T-cell (primary cell): ENCODE data around the gene SOX18. TPM values are rescaled to one million over a fixed set of nuclear protein-coding genes. Genes with fewer than 3 reads are reported as not detected.

Experiments used
- ATAC-seq, 4 experiments: fragments of 200-7000 bp in 3 of 4; fragments of 150-1000 bp in 1 of 4; cut with Tn5 transposase; replicated peaks in 1 of 4; 1 replicate in 3 of 4; 2 replicates in 1 of 4; pipeline ENCODE4 v1.10.0; 2021; ENCODE audit warnings: moderate library complexity in 3 of 4, mild to moderate bottlenecking in 2 of 4, moderate number of reproducible peaks in 1 of 4
- CTCF ChIA-PET, 2 donors: fragments of 300-600 bp; sonication (Branson Sonifier 250); formaldehyde crosslinking; loops; one replicate each; lab custom pipeline; 2022; ENCODE audit warnings: antibody characterized with exemption in 2 of 2; lab: Charles Lee
- POLR2A ChIA-PET, 2 donors: fragments of 300-600 bp; sonication (Branson Sonifier 250); formaldehyde crosslinking; loops; one replicate each; lab custom pipeline; 2022; ENCODE audit warnings: antibody characterized with exemption in 2 of 2; lab: Charles Lee
- DNase-seq, 35 experiments: peaks; one replicate each; pipeline versions ENCODE4 v3.0.0 to v3.0.0-alpha.2; 2013 to 2023
- H3K27ac ChIP-seq: one replicate; pipeline ENCODE4 v1.5.1; 2013; ENCODE audit warnings: low read length
- H3K27me3 ChIP-seq, 2 experiments: replicated peaks in 1 of 2; 1 replicate in 1 of 2; 2 replicates in 1 of 2; pipeline versions ENCODE4 v1.6.1 to v1.7.0; 2013; ENCODE audit warnings: low read length in 1 of 2, mixed read lengths in 1 of 2; ENCODE audit not compliant: control insufficient read depth in 2 of 2, insufficient read depth in 2 of 2; ENCODE audit errors: extremely low read depth in 1 of 2
- H3K36me3 ChIP-seq, 2 donors: 1 replicate in 1 of 2; 2 replicates in 1 of 2; pipeline versions ENCODE4 v1.6.1 to v1.7.0; 2013; ENCODE audit warnings: low read length in 1 of 2; ENCODE audit not compliant: control insufficient read depth in 2 of 2, insufficient read depth in 1 of 2; ENCODE audit errors: extremely low read depth in 1 of 2
- H3K4me1 ChIP-seq, 2 experiments: 1 replicate in 1 of 2; 2 replicates in 1 of 2; pipeline versions ENCODE4 v1.6.1 to v1.7.0; 2013; ENCODE audit warnings: low read length in 2 of 2, mixed read lengths in 1 of 2; ENCODE audit not compliant: insufficient read depth in 2 of 2, control insufficient read depth in 1 of 2; ENCODE audit errors: extremely low read depth in 1 of 2
- H3K4me3 ChIP-seq, 2 donors: 1 replicate in 1 of 2; 2 replicates in 1 of 2; pipeline versions ENCODE4 v1.5.1 to v1.7.0; 2013; ENCODE audit warnings: mild to moderate bottlenecking in 2 of 2, low read length in 1 of 2, moderate library complexity in 1 of 2; ENCODE audit not compliant: control insufficient read depth in 1 of 2; ENCODE audit errors: extremely low read depth in 1 of 2
- H3K9me3 ChIP-seq: 2 replicates; pipeline ENCODE4 v1.7.0; 2013
- H3K27ac Mint-ChIP-seq, 2 donors: one replicate each; pipeline ENCODE4 v1.8.0; 2020 to 2021; ENCODE audit warnings: mild to moderate bottlenecking in 2 of 2, mixed read lengths in 2 of 2
- H3K27me3 Mint-ChIP-seq, 2 donors: one replicate each; pipeline ENCODE4 v1.8.0; 2021 to 2022; ENCODE audit warnings: mixed read lengths in 2 of 2
- H3K36me3 Mint-ChIP-seq: one replicate; pipeline ENCODE4 v1.8.0; 2021; ENCODE audit warnings: mixed read lengths
- H3K4me1 Mint-ChIP-seq, 3 donors: one replicate each; pipeline ENCODE4 v1.8.0; 2020 to 2022; ENCODE audit warnings: mixed read lengths in 3 of 3, mild to moderate bottlenecking in 1 of 3
- H3K4me3 Mint-ChIP-seq, 3 donors: one replicate each; pipeline ENCODE4 v1.8.0; 2020 to 2022; ENCODE audit warnings: mild to moderate bottlenecking in 3 of 3, mixed read lengths in 3 of 3, moderate library complexity in 3 of 3
- H3K9me3 Mint-ChIP-seq, 3 donors: one replicate each; pipeline ENCODE4 v1.8.0; 2020 to 2022; ENCODE audit warnings: mixed read lengths in 3 of 3
- WGBS: methylation state at CpG from one replicate; pipeline ENCODE4 v1.1.5; 2013; ENCODE audit warnings: missing lambda C conversion rate; ENCODE audit not compliant: insufficient coverage; 5-methylcytosine and 5-hydroxymethylcytosine counted together
- total RNA-seq, 35 experiments: library from RNA in 6 of 35; stranded (reverse) in 6 of 35; fragments of 120-200 nt in 1 of 35; gene quantifications; one replicate each; pipeline versions ENCODE4 v1.2.1 to v1.2.4 and lab custom pipeline; 2013 to 2026

Gene SOX18
- total RNA-seq, 5 donors from 2014 or later (not counting 1 experiment from before 2014, with no cell fraction given) = 0.35 to 0.56 (median 0.44) TPM; not detected in 2

- no peaks in the 10 kb centered on the region for H3K9me3 ChIP-seq
- POLR2A ChIA-PET = no interaction called here
- H3K36me3 ChIP-seq = peaks cover 9 to 32% of the 10 kb centered on the region in 2 donors
- Mint-ChIP-seq H3K9me3 (no peaks in the 10 kb centered on the region), H3K36me3 (peaks cover 2% of the 10 kb centered on the region), H3K27ac (peak overlapping the region in 1 of 2 donors; percentile 19), H3K27me3 (no peaks in the 10 kb centered on the region), H3K4me3 (no peak overlapping the region), H3K4me1 (peaks cover 21 to 46% (median 25%) of the 10 kb centered on the region in 3 donors)
- CTCF ChIA-PET = no interaction called here
- H3K27me3 ChIP-seq = no peaks in the 10 kb centered on the region
- DNase-seq = no peak
- H3K4me1 ChIP-seq = peaks cover 10 to 60% of the 10 kb centered on the region in 2 experiments
- WGBS = 89% methylated on average over 24 of the region's 31 CpGs
- H3K4me3 ChIP-seq = no peak overlapping the region
- no peak for ATAC-seq
- H3K27ac ChIP-seq = no peak overlapping the region
Observed at GRCh38 chr20:64070244-64070993, 21.0 kb upstream of the SOX18 start.

GRCh38 chr20:64069614-64070243 lies 20.3 kb upstream of the SOX18 start:
- H3K27ac Mint-ChIP-seq = no peak overlapping the region
- H3K36me3 Mint-ChIP-seq = no peaks in the 10 kb centered on the region
- H3K9me3 ChIP-seq = no peaks in the 10 kb centered on the region
- DNase-seq = peak in 1 of 35 experiments; percentile 34
- no peaks in the 10 kb centered on the region for H3K27me3 Mint-ChIP-seq
- no peak overlapping the region for H3K4me3 ChIP-seq
- no peaks in the 10 kb centered on the region for H3K9me3 Mint-ChIP-seq
- peaks cover 27 to 51% (median 31%) of the 10 kb centered on the region in 3 donors for H3K4me1 Mint-ChIP-seq
- POLR2A ChIA-PET = no interaction called here
- CTCF ChIA-PET = no interaction called here
- no peak overlapping the region for H3K4me3 Mint-ChIP-seq
- H3K4me1 ChIP-seq = peaks cover 11 to 67% of the 10 kb centered on the region in 2 experiments
- ATAC-seq = no peak
- H3K27ac ChIP-seq = no peak overlapping the region
- H3K36me3 ChIP-seq = peaks cover 9 to 27% of the 10 kb centered on the region in 2 donors
- H3K27me3 ChIP-seq = no peaks in the 10 kb centered on the region
- 62% methylated on average over 12 of the region's 14 CpGs for WGBS

- Mint-ChIP-seq H3K36me3 (no peaks in the 10 kb centered on the region), H3K27me3 (no peaks in the 10 kb centered on the region)
- WGBS = 92% methylated on average over 19 of the region's 20 CpGs
Observed at GRCh38 chr20:64069209-64069613, 19.8 kb upstream of the SOX18 start.

DNA sequence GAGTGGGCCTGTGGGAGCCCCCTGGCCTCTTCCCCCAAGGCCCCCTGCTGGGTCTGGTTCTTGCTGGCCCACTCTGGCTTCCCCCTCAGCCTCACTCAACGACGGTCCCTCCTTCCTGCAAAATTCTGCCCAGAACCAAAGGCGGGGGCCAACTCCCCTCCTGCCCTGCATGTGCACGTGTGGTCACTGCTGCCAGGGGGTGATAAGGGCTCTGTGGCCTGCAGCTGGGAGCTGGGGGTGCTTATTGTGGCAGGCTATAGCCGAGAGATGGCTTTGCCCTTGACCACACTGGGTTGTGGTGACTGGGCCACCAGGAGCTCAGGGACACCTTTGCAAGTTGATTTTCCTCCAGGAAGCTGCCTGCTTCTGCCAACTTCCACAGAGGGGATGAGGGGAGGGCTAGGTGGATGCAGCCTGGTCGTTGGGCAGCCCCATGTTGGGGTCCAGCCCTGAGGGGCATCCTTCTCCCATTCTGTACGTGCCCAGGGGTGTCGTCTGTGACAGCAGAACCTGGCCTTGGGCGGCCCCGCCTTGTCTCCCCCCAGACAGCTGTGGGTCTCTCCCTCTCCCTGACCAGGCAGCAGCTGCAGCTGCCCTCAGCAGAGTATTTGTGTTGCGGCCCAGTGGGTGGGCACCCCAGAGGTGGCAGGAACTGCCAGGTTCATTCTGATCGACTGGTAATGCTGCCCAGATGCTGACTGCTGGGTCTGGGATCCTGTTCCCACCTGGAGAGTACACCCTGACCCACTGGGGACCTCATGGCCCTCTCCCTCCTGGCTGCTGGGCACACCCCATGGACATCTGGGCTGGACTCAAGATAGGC lies 19.2 kb upstream of the SOX18 start:
- H3K4me3 Mint-ChIP-seq = no peak overlapping the region
- DNase-seq (no peak), ATAC-seq (no peak)
- Histone ChIP-seq H3K27me3 (no peaks in the 10 kb centered on the region), H3K9me3 (no peaks in the 10 kb centered on the region), H3K27ac (no peak overlapping the region), H3K4me3 (no peak overlapping the region), H3K4me1 (peaks cover 11 to 77% of the 10 kb centered on the region in 2 experiments), H3K36me3 (peaks cover 9 to 18% of the 10 kb centered on the region in 2 donors)
- POLR2A ChIA-PET = interaction anchor here in 1 of 2 donors (0.5 kb wide), 1 partner anchor 25 kb away, joined by 4 read pairs; no protein-coding TSS in a partner anchor
- H3K27me3 Mint-ChIP-seq = no peaks in the 10 kb centered on the region
- 71% methylated on average over 8 of the region's 12 CpGs for WGBS
- peak overlapping the region in 1 of 2 donors; percentile 49 for H3K27ac Mint-ChIP-seq
- H3K36me3 Mint-ChIP-seq = no peaks in the 10 kb centered on the region
- CTCF ChIA-PET = no interaction called here
- no peaks in the 10 kb centered on the region for H3K9me3 Mint-ChIP-seq
- H3K4me1 Mint-ChIP-seq = peaks cover 38 to 62% (median 42%) of the 10 kb centered on the region in 3 donors

More at GRCh38 chr20:64069209-64069613, 19.8 kb upstream of the SOX18 start:
- Histone ChIP-seq H3K27me3 (no peaks in the 10 kb centered on the region), H3K9me3 (no peaks in the 10 kb centered on the region), H3K4me1 (peaks cover 11 to 72% of the 10 kb centered on the region in 2 experiments), H3K4me3 (no peak overlapping the region), H3K36me3 (peaks cover 9 to 24% of the 10 kb centered on the region in 2 donors), H3K27ac (no peak overlapping the region)
- Mint-ChIP-seq H3K4me3 (no peak overlapping the region), H3K27ac (peak overlapping the region in 1 of 2 donors; percentile 49), H3K9me3 (no peaks in the 10 kb centered on the region), H3K4me1 (peaks cover 32 to 56% (median 36%) of the 10 kb centered on the region in 3 donors)
- ATAC-seq (no peak), DNase-seq (no peak)
- ChIA-PET POLR2A (no interaction called here), CTCF (no interaction called here)

DNA sequence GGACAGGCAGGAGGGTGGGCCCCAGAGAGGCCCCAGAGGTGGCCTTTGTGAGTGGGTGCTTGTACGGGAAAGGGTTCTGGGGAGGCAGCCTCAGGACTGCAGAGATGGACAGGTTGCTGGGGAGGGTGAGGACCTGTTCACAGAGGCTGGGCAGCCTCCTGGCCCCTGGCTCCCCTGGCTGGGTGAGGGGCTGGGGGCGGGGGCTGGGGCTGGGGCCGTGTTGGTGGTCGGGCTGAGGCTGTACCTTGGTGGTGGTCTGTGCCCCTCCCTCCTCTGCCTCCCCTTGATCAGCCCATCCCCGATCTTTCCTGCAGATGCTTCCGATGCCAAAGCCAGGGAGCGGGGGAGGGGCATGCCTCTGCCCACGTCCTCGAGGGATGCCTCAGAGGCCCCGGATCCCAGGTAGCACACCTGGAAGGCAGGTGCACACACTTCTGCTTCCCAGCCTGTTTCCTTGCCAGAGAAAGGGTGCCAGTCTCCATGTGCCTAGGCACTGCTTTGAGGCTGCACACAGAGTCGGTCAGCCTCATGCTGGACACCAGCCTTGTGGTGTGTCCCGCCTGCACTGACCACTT lies 18.4 kb upstream of the SOX18 start:
- DNase-seq (no peak), ATAC-seq (no peak)
- Mint-ChIP-seq H3K27me3 (no peaks in the 10 kb centered on the region), H3K9me3 (no peaks in the 10 kb centered on the region), H3K4me1 (peaks cover 39 to 63% (median 43%) of the 10 kb centered on the region in 3 donors), H3K27ac (peak overlapping the region; percentile 39 to 43), H3K4me3 (peak overlapping the region in 1 of 3 donors; percentile 31), H3K36me3 (no peaks in the 10 kb centered on the region)
- WGBS = 80% methylated on average over 10 of the region's 12 CpGs
- H3K27me3 ChIP-seq = no peaks in the 10 kb centered on the region
- ChIA-PET CTCF (no interaction called here), POLR2A (no interaction called here)
- H3K4me3 ChIP-seq = no peak overlapping the region
- H3K27ac ChIP-seq = no peak overlapping the region
- no peaks in the 10 kb centered on the region for H3K9me3 ChIP-seq
- H3K4me1 ChIP-seq = peaks cover 11 to 81% of the 10 kb centered on the region in 2 experiments
- H3K36me3 ChIP-seq = peaks cover 4 to 11% of the 10 kb centered on the region in 2 donors
